GM23248 (cell line): Measurements from ENCODE around the gene HBA2. TPM values are rescaled to one million over a fixed set of nuclear protein-coding genes. Genes with fewer than 3 reads are reported as not detected.
"Not testable (repeated sequence)": the region's sequence is repeated elsewhere in the genome, so short reads cannot be mapped to it uniquely, and the experiment has no call there.

Experiments
- DNase-seq: peaks from one replicate; pipeline ENCODE4 v3.0.0-alpha.2; 2015
- H2AFZ ChIP-seq: fragments of 200-600 bp; sonication (generic); 2 replicates; pipeline ENCODE4 v1.6.1; 2016; ENCODE audit warnings: antibody characterized with exemption
- H3F3A ChIP-seq: fragments of 200-600 bp; sonication (generic); 2 replicates; pipeline ENCODE4 v1.6.1; 2016; ENCODE audit warnings: mild to moderate bottlenecking, antibody characterized with exemption, mixed run types; ENCODE audit not compliant: insufficient read depth
- H3K27ac ChIP-seq: fragments of 200-600 bp; sonication (generic); 2 replicates; pipeline ENCODE4 v1.5.1; 2016; ENCODE audit warnings: mild to moderate bottlenecking
- H3K27me3 ChIP-seq: fragments of 200-600 bp; sonication (generic); replicated peaks from 2 replicates; pipeline ENCODE4 v1.6.1; 2016; ENCODE audit warnings: mild to moderate bottlenecking; ENCODE audit not compliant: insufficient read depth
- H3K36me3 ChIP-seq: fragments of 200-600 bp; sonication (generic); 2 replicates; pipeline ENCODE4 v1.6.1; 2016; ENCODE audit warnings: low read depth, mild to moderate bottlenecking
- H3K4me1 ChIP-seq: fragments of 200-600 bp; sonication (generic); 2 replicates; pipeline ENCODE4 v1.6.1; 2016; ENCODE audit warnings: mild to moderate bottlenecking; ENCODE audit not compliant: insufficient read depth
- H3K4me2 ChIP-seq: fragments of 200-600 bp; sonication (generic); one replicate; pipeline ENCODE4 v1.6.1; 2016; ENCODE audit warnings: mild to moderate bottlenecking; ENCODE audit not compliant: unreplicated experiment
- H3K4me3 ChIP-seq: fragments of 200-600 bp; sonication (generic); 2 replicates; pipeline ENCODE4 v1.5.1; 2016; ENCODE audit warnings: mild to moderate bottlenecking
- H3K79me2 ChIP-seq: fragments of 200-600 bp; sonication (generic); 2 replicates; pipeline ENCODE4 v1.6.1; 2016; ENCODE audit warnings: mild to moderate bottlenecking; ENCODE audit not compliant: insufficient read depth
- H3K9ac ChIP-seq: fragments of 200-600 bp; sonication (generic); 2 replicates; pipeline ENCODE4 v1.6.1; 2016; ENCODE audit warnings: mild to moderate bottlenecking
- H3K9me2 ChIP-seq: fragments of 200-600 bp; sonication (generic); 2 replicates; pipeline ENCODE4 v1.6.1; 2016; ENCODE audit warnings: mixed run types, mild to moderate bottlenecking, moderate library complexity; ENCODE audit not compliant: insufficient read depth
- H3K9me3 ChIP-seq: fragments of 200-600 bp; sonication (generic); one replicate; pipeline ENCODE4 v1.6.1; 2017; ENCODE audit warnings: low read depth
- H4K20me1 ChIP-seq: fragments of 200-600 bp; sonication (generic); 2 replicates; pipeline ENCODE4 v1.6.0; 2016; ENCODE audit not compliant: insufficient read depth
- EZH2 ChIP-seq: fragments of 200-600 bp; sonication (generic); IDR thresholded peaks from 2 replicates; pipeline ENCODE4 v1.6.1; 2018; ENCODE audit warnings: antibody characterized with exemption, mild to moderate bottlenecking; ENCODE audit not compliant: insufficient read depth, poor library complexity, severe bottlenecking
- EZH2phosphoT487 ChIP-seq: fragments of 200-600 bp; sonication (generic); IDR thresholded peaks from 2 replicates; pipeline ENCODE4 v1.6.1; 2018; ENCODE audit warnings: antibody characterized with exemption, moderate library complexity, mild to moderate bottlenecking, low read depth; ENCODE audit not compliant: insufficient read depth
- WGBS, 2 experiments: methylation state at CpG; one replicate each; pipeline ENCODE4 v1.1.6; 2015 to 2017; ENCODE audit warnings: low lambda C conversion rate in 2 of 2, low coverage in 1 of 2; ENCODE audit errors: missing lambda C conversion rate in 2 of 2; 5-methylcytosine and 5-hydroxymethylcytosine counted together
- in situ Hi-C: fragments of 300-500 bp; cut with MboI; formaldehyde crosslinking; loops from 2 replicates; pipeline ENCODE4 v1.15.0; 2020
- polyA plus RNA-seq: library from polyadenylated mRNA; unstranded; fragments of >200 nt; fragmentation: Nextera tagmentation; extraction: Ambion mirVana; gene quantifications from 2 replicates; pipeline ENCODE4 v1.2.1, GENCODE V29; 2016
- total RNA-seq: library from RNA; depleted of rRNA; stranded (reverse); fragments of >200 nt; shearing (Covaris generic); gene quantifications from 2 replicates; pipeline ENCODE4 v1.2.3, GENCODE V29; 2014

The HBA2 gene
- total and polyA plus RNA-seq, 2 experiments from 2014 or later = not detected

DNA sequence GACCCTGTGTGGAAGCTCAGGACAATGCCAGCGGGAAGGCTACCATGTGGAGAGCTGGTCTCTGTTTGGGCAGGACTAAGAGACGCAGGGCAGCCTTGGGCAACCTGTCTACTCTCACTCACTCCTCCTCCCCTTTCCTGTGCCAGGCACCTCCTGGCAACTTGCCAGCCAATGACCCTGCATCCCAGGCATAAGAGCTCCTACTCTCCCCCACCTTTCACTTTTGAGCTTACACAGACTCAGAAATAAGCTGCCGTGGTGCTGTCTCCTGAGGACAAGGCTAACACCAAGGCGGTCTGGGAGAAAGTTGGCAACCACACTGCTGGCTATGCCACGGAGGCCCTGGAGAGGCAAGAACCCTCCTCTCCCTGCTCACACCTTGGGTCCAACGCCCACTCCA lies 4.3 kb upstream of the HBA2 start:
- Histone ChIP-seq H3K27me3 (peaks cover 43% of the 10 kb centered on the region), H3F3A (no peaks in the 10 kb centered on the region), H3K9me2 (no peaks in the 10 kb centered on the region), H3K79me2 (no peaks in the 10 kb centered on the region), H3K4me2 (no peak overlapping the region), H3K9ac (no peak overlapping the region), H3K27ac (no peak overlapping the region), H3K4me3 (no peak overlapping the region), H3K4me1 (no peaks in the 10 kb centered on the region), H2AFZ (no peak overlapping the region), H4K20me1 (no peaks in the 10 kb centered on the region), H3K36me3 (no peaks in the 10 kb centered on the region), H3K9me3 (no peaks in the 10 kb centered on the region)
- no peak for DNase-seq
- 46 to 51% methylated on average over 6 of the region's 6 CpGs for WGBS, 2 experiments
- in situ Hi-C loops = no loop called here
- TF ChIP-seq EZH2phosphoT487 (no peak), EZH2 (no peak)

DNA sequence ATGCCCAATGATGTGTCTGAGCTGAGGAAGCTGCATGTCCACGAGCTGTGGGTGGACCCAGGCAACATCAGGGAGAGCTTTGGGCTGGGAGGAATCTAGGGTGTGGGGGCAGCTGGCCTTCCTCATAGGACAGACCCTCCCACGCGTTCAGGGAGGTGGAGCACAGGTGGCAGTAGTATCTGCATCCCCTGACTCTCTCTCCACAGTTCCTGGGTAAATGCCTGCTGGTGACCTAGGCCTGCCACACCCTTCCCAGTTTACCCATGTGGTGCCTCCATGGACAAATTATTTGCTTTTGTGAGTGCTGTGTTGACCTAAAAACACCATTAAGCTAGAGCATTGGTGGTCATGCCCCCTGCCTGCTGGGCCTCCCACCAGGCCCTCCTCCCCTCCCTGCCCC lies 3.7 kb upstream of the HBA2 start:
- no peaks in the 10 kb centered on the region for H3K36me3 ChIP-seq
- no peak for TF ChIP-seq EZH2phosphoT487
- TF ChIP-seq EZH2 = no peak
- H3K9me2 ChIP-seq = no peaks in the 10 kb centered on the region
- WGBS, 2 experiments = 23 to 34% methylated on average over 3 of the region's 3 CpGs
- no peak overlapping the region for H3K4me3 ChIP-seq
- peaks cover 43% of the 10 kb centered on the region for H3K27me3 ChIP-seq
- no peaks in the 10 kb centered on the region for H3K79me2 ChIP-seq
- H3K9me3 ChIP-seq = no peaks in the 10 kb centered on the region
- no peak overlapping the region for H2AFZ ChIP-seq
- no peaks in the 10 kb centered on the region for H3F3A ChIP-seq
- no peak overlapping the region for H3K4me2 ChIP-seq
- no peak overlapping the region for H3K9ac ChIP-seq
- H3K4me1 ChIP-seq = no peaks in the 10 kb centered on the region
- no peaks in the 10 kb centered on the region for H4K20me1 ChIP-seq
- DNase-seq = no peak
- in situ Hi-C loops = no loop called here
- H3K27ac ChIP-seq = no peak overlapping the region

DNA sequence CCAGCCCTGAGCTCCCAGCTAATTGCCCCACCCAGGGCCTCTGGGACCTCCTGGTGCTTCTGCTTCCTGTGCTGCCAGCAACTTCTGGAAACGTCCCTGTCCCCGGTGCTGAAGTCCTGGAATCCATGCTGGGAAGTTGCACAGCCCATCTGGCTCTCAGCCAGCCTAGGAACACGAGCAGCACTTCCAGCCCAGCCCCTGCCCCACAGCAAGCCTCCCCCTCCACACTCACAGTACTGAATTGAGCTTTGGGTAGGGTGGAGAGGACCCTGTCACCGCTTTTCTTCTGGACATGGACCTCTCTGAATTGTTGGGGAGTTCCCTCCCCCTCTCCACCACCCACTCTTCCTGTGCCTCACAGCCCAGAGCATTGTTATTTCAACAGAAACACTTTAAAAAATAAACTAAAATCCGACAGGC lies 2.6 kb upstream of the HBA2 start:
- H3K9me2 ChIP-seq, H3K4me3 ChIP-seq, H3K9me3 ChIP-seq, H3K27ac ChIP-seq, H2AFZ ChIP-seq, H3K9ac ChIP-seq, H3K79me2 ChIP-seq, H3K4me2 ChIP-seq, H3F3A ChIP-seq, H4K20me1 ChIP-seq, H3K36me3 ChIP-seq, in situ Hi-C loops, H3K4me1 ChIP-seq: not testable (repeated sequence)
- DNase-seq = peak; percentile 39
- peaks cover 50% of the 10 kb centered on the region for H3K27me3 ChIP-seq
- 1 to 6% methylated on average over 4 to 5 of the region's 5 CpGs for WGBS, 2 experiments

- Histone ChIP-seq H3K4me3 (no peak overlapping the region), H3K4me1 (no peaks in the 10 kb centered on the region), H3K9me3 (no peaks in the 10 kb centered on the region), H3K27me3 (peaks cover 49% of the 10 kb centered on the region), H3K9ac (no peak overlapping the region), H2AFZ (no peak overlapping the region), H3K27ac (no peak overlapping the region), H3K9me2 (no peaks in the 10 kb centered on the region), H3F3A (no peaks in the 10 kb centered on the region), H3K79me2 (no peaks in the 10 kb centered on the region), H3K4me2 (no peak overlapping the region), H3K36me3 (no peaks in the 10 kb centered on the region), H4K20me1 (no peaks in the 10 kb centered on the region)
- 26 to 49% methylated on average over 1 of the region's 1 CpG for WGBS, 2 experiments
- no peak for DNase-seq
- in situ Hi-C loops = no loop called here
- TF ChIP-seq EZH2 = no peak
- TF ChIP-seq EZH2phosphoT487 = no peak
Observed at GRCh38 chr16:170788-171187, 1.9 kb upstream of the HBA2 start.

GRCh38 chr16:173211-173854 lies 657 bp downstream of the HBA2 start:
- H3K4me1 ChIP-seq, DNase-seq, H3K27ac ChIP-seq, in situ Hi-C loops, H3K79me2 ChIP-seq, H2AFZ ChIP-seq, H3K4me3 ChIP-seq, H3K36me3 ChIP-seq, H4K20me1 ChIP-seq, H3F3A ChIP-seq, H3K9ac ChIP-seq, H3K4me2 ChIP-seq, H3K9me3 ChIP-seq, H3K9me2 ChIP-seq: not testable (repeated sequence)
- peaks cover 36% of the 10 kb centered on the region for H3K27me3 ChIP-seq
- WGBS, 2 experiments = 5 to 8% methylated on average over 20 to 22 of the region's 44 CpGs

GRCh38 chr16:173928-174769 lies 1.5 kb downstream of the HBA2 start:
- H3K4me3 ChIP-seq, H3K9ac ChIP-seq, H3K4me2 ChIP-seq, H3K9me2 ChIP-seq, H3K27ac ChIP-seq, H3K9me3 ChIP-seq, H4K20me1 ChIP-seq, H2AFZ ChIP-seq, H3K79me2 ChIP-seq, H3K4me1 ChIP-seq, H3K36me3 ChIP-seq, in situ Hi-C loops, H3F3A ChIP-seq: not testable (repeated sequence)
- WGBS, 2 experiments = 11 to 18% methylated on average over 6 to 9 of the region's 13 CpGs
- DNase-seq = peak; percentile 42
- H3K27me3 ChIP-seq = peaks cover 40% of the 10 kb centered on the region
